CD4-positive, alpha-beta T cell treated with Interleukin-12 subunit alpha and Interleukin-12 subunit beta, for 1 hour (primary cell): ENCODE results near the gene GAS5.
"Not testable (repeated sequence)": the region's sequence is repeated elsewhere in the genome, so short reads cannot be mapped to it uniquely, and the experiment has no call there.

Experiments used
- DNase-seq: peaks from one replicate; pipeline ENCODE4 v3.0.0-alpha.2; 2020

The GAS5 gene

GRCh38 chr1:173867753-173868265, at the start of gene GAS5:
Gene GAS5, minus strand, starts transcription at chr1:173867989.
- DNase-seq, result peak; percentile 99

GRCh38 chr1:173917149-173917548, 49.4 kb upstream of the GAS5 start, which contains the start of gene SERPINC1:
Gene SERPINC1, minus strand, starts transcription at chr1:173917327. Its CDS starts 68 bp downstream, at chr1:173917259.
- no peak for DNase-seq

- DNase-seq, result no peak
Measured at GRCh38 chr1:173916667-173917066, 48.9 kb upstream of the GAS5 start.

- no peak for DNase-seq
Measured at GRCh38 chr1:173915596-173915995, 47.8 kb upstream of the GAS5 start.

- DNase-seq, result peak; percentile 28
Measured at GRCh38 chr1:173914366-173914871, 46.6 kb upstream of the GAS5 start.

- no peak for DNase-seq
Measured at GRCh38 chr1:173913111-173913510, 45.3 kb upstream of the GAS5 start.

- DNase-seq, result no peak
Measured at GRCh38 chr1:173903827-173904531, 36.2 kb upstream of the GAS5 start.

- DNase-seq, result no peak
Measured at GRCh38 chr1:173900992-173901391, 33.2 kb upstream of the GAS5 start.

- no peak for DNase-seq
Measured at GRCh38 chr1:173900427-173900826, 32.6 kb upstream of the GAS5 start.

- DNase-seq, result no peak
Measured at GRCh38 chr1:173894189-173894588, 26.4 kb upstream of the GAS5 start.

GRCh38 chr1:173893611-173894010, 25.8 kb upstream of the GAS5 start:
- no peak for DNase-seq

- DNase-seq, result no peak
Measured at GRCh38 chr1:173889885-173890284, 22.1 kb upstream of the GAS5 start.

GRCh38 chr1:173888749-173889148, 21.0 kb upstream of the GAS5 start:
- no peak for DNase-seq

GRCh38 chr1:173887627-173888026, 19.8 kb upstream of the GAS5 start:
- DNase-seq, result no peak

- no peak for DNase-seq
Measured at GRCh38 chr1:173886746-173887611, 19.2 kb upstream of the GAS5 start.

GRCh38 chr1:173884701-173885100, 16.9 kb upstream of the GAS5 start:
- no peak for DNase-seq

GRCh38 chr1:173881117-173881516, 13.3 kb upstream of the GAS5 start:
- not testable (repeated sequence) for DNase-seq

GRCh38 chr1:173878251-173878650, 10.5 kb upstream of the GAS5 start:
- DNase-seq, result no peak

GRCh38 chr1:173876732-173877131, 8.9 kb upstream of the GAS5 start:
- DNase-seq, result no peak

GRCh38 chr1:173871500-173871899, 3.7 kb upstream of the GAS5 start:
- DNase-seq, result no peak

GRCh38 chr1:173871091-173871490, 3.3 kb upstream of the GAS5 start:
- no peak for DNase-seq

GRCh38 chr1:173870252-173871075, 2.7 kb upstream of the GAS5 start:
- peak; percentile 51 for DNase-seq

- DNase-seq, result no peak
Measured at GRCh38 chr1:173869021-173869359, 1.2 kb upstream of the GAS5 start.
